Activated CD4-positive, alpha-beta memory T cell treated with anti-CD3 and anti-CD28 coated beads for 36 hours (primary cell): ENCODE measurements around the gene ZNF138. TPM values are rescaled to one million over a fixed set of nuclear protein-coding genes. Genes with fewer than 3 reads are reported as not detected.
"Not testable (repeated sequence)": the region's sequence is repeated elsewhere in the genome, so short reads cannot be mapped to it uniquely, and the experiment has no call there.

Source experiments
- CTCF ChIA-PET: fragments of 350-600 bp; sonication (Branson Sonifier 250); formaldehyde crosslinking; loops from one replicate; lab custom pipeline; 2021; ENCODE audit warnings: antibody characterized with exemption, inconsistent platforms; lab: Charles Lee
- POLR2A ChIA-PET: fragments of 350-600 bp; sonication (Branson Sonifier 250); formaldehyde crosslinking; loops from one replicate; lab custom pipeline; 2021; ENCODE audit warnings: antibody characterized with exemption; lab: Charles Lee
- DNase-seq: peaks from one replicate; pipeline ENCODE4 v3.0.0-alpha.2; 2020
- H3K27ac Mint-ChIP-seq: one replicate; pipeline ENCODE4 v1.8.0; 2021; ENCODE audit warnings: mixed read lengths
- H3K27me3 Mint-ChIP-seq: one replicate; pipeline ENCODE4 v1.8.0; 2021; ENCODE audit warnings: mixed read lengths
- H3K36me3 Mint-ChIP-seq: one replicate; pipeline ENCODE4 v1.8.0; 2021; ENCODE audit warnings: mixed read lengths
- H3K4me1 Mint-ChIP-seq: one replicate; pipeline ENCODE4 v1.8.0; 2021; ENCODE audit warnings: low read depth, mixed read lengths
- H3K4me3 Mint-ChIP-seq: one replicate; pipeline ENCODE4 v1.8.0; 2021; ENCODE audit warnings: mild to moderate bottlenecking, mixed read lengths
- H3K9me3 Mint-ChIP-seq: one replicate; pipeline ENCODE4 v1.8.0; 2021; ENCODE audit warnings: mixed read lengths
- intact Hi-C: fragments of 100-400 bp; cut with micrococcal nuclease; formaldehyde crosslinking; loops from one replicate; pipeline ENCODE4 v1.15.1; 2023
- total RNA-seq, 2 experiments: library from RNA; stranded (reverse); gene quantifications; one replicate each; pipeline ENCODE4 v1.2.3, GENCODE V29; 2021

The ZNF138 gene
- total RNA-seq, 2 experiments from 2014 or later: 10.3 to 10.5 TPM

DNA sequence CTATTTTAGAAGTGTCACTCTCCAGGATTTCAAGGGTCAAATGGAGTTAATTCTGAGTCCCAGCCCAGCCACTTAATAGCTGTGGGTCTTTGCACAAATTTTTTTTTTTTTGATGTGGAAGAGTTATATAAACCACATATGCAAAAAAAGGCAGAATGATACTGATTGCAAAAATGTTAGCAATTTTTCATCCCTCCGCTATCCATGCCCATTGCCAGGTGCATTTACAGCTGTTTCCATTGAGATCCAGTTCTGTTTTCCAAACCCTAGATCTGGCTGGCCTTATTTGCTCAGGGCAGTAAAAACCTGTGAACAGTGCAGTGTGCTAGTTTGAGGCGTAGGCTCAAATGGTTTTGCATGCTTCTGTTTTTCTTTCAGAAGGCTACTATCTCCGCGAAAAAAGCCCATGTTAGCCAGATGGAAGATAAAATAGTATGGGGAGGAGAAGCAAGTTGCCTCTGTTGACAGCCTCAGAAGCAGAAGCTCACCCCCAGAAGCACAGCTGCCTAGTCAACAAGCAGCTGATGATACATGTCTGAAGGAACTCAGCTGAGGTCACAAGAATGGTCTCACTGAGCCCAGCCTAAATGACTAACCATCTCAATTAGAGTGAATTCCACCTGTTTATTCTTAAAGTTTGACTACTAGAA, 997 bp upstream of the ZNF138 start:
- CTCF ChIA-PET: no interaction called here
- H3K4me3 Mint-ChIP-seq: no peak overlapping the region
- no peak for DNase-seq
- no peaks in the 10 kb centered on the region for H3K9me3 Mint-ChIP-seq
- POLR2A ChIA-PET: no interaction called here
- no peaks in the 10 kb centered on the region for H3K27me3 Mint-ChIP-seq
- H3K4me1 Mint-ChIP-seq: peaks cover 16% of the 10 kb centered on the region
- H3K36me3 Mint-ChIP-seq: peaks cover 9% of the 10 kb centered on the region
- peak overlapping the region; percentile 60 for H3K27ac Mint-ChIP-seq
- intact Hi-C loops: loop anchor here (5.0 to 10.0 kb wide), 4 partner anchors 94 to 579 kb away; partner anchors contain the start of genes ZNF680, ZNF736 and ZNF92

DNA sequence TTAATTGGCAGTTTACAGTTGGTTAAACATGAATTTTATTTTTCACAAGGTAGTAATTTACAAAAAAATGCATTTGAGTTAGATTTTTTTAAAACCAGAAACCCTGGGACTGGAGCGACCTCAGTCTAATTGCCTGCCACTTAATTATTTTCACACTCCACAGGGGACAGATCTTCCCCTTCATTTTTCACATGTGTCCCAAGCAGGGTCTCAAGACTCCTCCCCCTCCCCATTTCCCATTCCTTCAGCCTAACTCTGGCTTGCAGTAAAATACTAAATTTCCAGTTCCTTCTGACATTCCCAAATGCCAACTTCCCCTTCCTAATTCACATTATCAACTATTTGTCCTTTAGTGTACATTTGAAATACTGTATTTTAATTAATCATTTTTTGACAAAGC, 948 bp downstream of the ZNF138 start:
- H3K4me3 Mint-ChIP-seq: peak overlapping the region; percentile 99
- ChIA-PET POLR2A (interaction anchor here (1.6 kb wide), 1 partner anchor 129 kb away, joined by 10 read pairs; the partner anchor contains the start of gene ZNF107), CTCF (no interaction called here)
- no peaks in the 10 kb centered on the region for H3K27me3 Mint-ChIP-seq
- peaks cover 25% of the 10 kb centered on the region for H3K36me3 Mint-ChIP-seq
- H3K4me1 Mint-ChIP-seq: peaks cover 26% of the 10 kb centered on the region
- intact Hi-C loops: loop anchor here (2.0 to 10.0 kb wide), 2 partner anchors 128 to 230 kb away; partner anchors contain the start of genes ZNF107 and ZNF680
- DNase-seq: no peak
- H3K9me3 Mint-ChIP-seq: no peaks in the 10 kb centered on the region
- H3K27ac Mint-ChIP-seq: no peak overlapping the region

DNA sequence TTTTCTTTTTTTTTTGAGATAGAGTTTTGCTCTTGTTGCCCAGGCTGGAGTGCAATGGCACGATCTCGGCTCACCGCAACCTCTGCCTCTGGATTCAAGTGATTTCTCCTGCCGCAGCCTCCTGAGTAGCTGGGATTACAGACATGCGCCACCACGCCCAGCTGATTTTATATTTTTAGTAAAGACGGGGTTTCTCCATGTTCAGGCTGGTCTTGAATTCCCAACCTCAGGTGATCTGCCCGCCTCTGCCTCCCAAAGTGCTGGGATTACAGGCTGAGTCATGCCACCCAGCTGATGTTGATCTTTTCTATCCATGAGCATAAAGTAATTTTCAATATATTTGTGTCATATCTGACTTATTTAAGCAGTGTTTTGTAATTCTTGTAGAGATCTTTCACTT, 4.9 kb downstream of the ZNF138 start:
- H3K4me3 Mint-ChIP-seq, CTCF ChIA-PET, POLR2A ChIA-PET, H3K9me3 Mint-ChIP-seq, H3K27ac Mint-ChIP-seq, DNase-seq, H3K27me3 Mint-ChIP-seq: not testable (repeated sequence)
- intact Hi-C loops: loop anchor here (10.0 kb wide), 1 partner anchor 234 kb away; the partner anchor contains the start of gene ZNF680
- Mint-ChIP-seq H3K4me1 (peaks cover 38% of the 10 kb centered on the region), H3K36me3 (peaks cover 53% of the 10 kb centered on the region)

DNA sequence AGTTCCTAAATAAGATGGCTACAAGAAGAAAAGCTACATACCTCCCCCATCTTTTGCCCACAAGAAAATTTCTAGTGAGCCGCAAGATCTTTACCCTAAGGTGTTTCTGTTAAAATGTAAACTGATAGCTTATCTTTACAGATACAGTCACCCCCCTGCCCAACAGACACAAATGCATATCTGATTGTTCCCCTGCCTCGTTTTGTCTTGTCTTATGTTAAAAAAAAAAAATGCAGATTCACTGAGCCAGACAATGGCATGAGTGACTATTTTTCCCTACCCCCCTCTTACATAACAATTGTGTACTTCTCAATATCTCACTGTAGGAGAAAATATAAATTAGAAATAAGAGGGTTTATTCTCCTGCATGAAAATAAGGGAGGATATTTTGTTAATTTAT, 8.5 kb downstream of the ZNF138 start:
- Mint-ChIP-seq H3K36me3 (peaks cover 56% of the 10 kb centered on the region), H3K27me3 (no peaks in the 10 kb centered on the region), H3K9me3 (peaks cover 5% of the 10 kb centered on the region), H3K27ac (no peak overlapping the region), H3K4me3 (no peak overlapping the region), H3K4me1 (peaks cover 28% of the 10 kb centered on the region)
- ChIA-PET POLR2A (no interaction called here), CTCF (interaction anchor here (1.0 kb wide), 1 partner anchor 505 kb away, joined by 3 read pairs; no protein-coding TSS in a partner anchor)
- intact Hi-C loops: no loop called here
- no peak for DNase-seq

DNA sequence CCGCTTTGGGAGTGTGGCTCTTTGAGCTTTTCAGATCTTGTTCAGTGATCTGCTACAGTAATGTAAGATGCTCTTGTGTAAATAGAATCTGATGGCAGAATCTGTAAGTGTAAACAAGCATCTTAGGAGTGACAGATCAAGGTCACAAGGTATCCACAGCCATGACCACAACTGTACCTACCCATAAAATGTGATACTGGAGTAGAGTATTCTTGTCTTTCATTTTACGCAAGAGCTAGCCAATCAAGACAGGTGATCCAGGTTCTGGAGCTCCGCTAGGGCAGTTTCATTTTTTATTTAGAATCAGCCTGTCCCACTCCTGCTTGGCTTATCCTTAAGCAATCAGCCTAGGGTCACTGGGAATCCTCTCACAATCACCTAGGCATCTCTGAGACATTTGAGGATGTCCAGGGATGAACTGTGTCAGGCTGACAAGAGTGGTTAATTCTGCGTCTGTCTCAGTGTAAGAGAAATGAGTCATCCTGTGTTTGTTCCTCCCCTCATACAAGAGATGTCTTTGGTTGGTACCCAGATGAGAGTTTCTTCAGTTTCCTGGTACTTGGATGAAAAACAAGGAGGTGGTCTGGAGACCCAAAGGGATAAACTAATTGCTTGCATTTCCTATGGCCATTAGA, 13.6 kb downstream of the ZNF138 start:
- no peak overlapping the region for H3K27ac Mint-ChIP-seq
- peaks cover 5% of the 10 kb centered on the region for H3K9me3 Mint-ChIP-seq
- peaks cover 4% of the 10 kb centered on the region for H3K4me1 Mint-ChIP-seq
- H3K4me3 Mint-ChIP-seq: no peak overlapping the region
- ChIA-PET POLR2A (no interaction called here), CTCF (interaction anchor here (1.3 kb wide), 1 partner anchor 14 kb away, joined by 3 read pairs; the partner anchor contains the start of gene ZNF138)
- peaks cover 38% of the 10 kb centered on the region for H3K36me3 Mint-ChIP-seq
- intact Hi-C loops: no loop called here
- no peaks in the 10 kb centered on the region for H3K27me3 Mint-ChIP-seq
- no peak for DNase-seq

DNA sequence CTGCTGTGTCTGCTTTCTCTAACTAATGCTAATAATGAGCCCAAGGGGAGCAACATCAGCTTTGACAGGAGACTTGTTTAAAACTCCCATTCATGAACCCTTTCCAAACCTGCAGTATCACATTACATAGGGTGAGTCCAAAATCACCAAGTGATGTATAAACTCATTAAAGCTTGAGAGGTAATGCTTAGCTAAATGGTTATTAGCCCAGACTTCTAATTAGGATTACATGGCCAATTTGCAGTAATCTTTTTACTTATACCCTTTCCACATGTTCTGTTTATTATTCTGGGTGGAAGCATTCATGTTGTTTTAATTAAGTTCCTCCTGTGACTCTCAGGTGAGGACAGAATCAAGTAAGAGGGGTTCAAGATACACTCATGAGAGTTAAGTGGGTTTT, 17.5 kb downstream of the ZNF138 start:
- intact Hi-C loops: no loop called here
- Mint-ChIP-seq H3K36me3 (peaks cover 42% of the 10 kb centered on the region), H3K27me3 (no peaks in the 10 kb centered on the region), H3K27ac (no peak overlapping the region), H3K4me1 (peaks cover 4% of the 10 kb centered on the region), H3K4me3 (no peak overlapping the region), H3K9me3 (peaks cover 1% of the 10 kb centered on the region)
- no peak for DNase-seq
- CTCF ChIA-PET: no interaction called here
- POLR2A ChIA-PET: no interaction called here

DNA sequence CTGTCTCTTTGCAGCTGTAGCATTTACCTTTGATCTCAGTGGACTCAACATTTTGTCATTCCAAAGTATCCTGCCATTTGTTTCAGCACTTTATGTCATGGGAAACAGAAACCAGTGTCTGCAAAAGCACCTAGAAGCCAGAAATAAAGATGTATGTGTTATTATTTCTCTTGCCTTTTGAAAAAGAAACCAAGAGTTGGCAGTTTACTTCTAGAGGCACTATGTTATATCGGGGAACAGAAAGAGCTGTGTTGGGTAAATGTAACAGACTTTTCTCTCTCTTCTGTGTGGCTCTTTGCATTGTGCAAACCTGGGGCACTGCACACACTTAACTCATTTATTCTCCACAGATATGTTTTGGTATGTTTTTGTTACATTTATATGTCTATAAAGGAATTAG, 36.7 kb downstream of the ZNF138 start:
- intact Hi-C loops: no loop called here
- no peak for DNase-seq
- Mint-ChIP-seq H3K27me3 (no peaks in the 10 kb centered on the region), H3K4me3 (no peak overlapping the region), H3K4me1 (no peaks in the 10 kb centered on the region), H3K36me3 (peaks cover 56% of the 10 kb centered on the region), H3K27ac (no peak overlapping the region), H3K9me3 (peaks cover 51% of the 10 kb centered on the region)
- ChIA-PET POLR2A (no interaction called here), CTCF (no interaction called here)

DNA sequence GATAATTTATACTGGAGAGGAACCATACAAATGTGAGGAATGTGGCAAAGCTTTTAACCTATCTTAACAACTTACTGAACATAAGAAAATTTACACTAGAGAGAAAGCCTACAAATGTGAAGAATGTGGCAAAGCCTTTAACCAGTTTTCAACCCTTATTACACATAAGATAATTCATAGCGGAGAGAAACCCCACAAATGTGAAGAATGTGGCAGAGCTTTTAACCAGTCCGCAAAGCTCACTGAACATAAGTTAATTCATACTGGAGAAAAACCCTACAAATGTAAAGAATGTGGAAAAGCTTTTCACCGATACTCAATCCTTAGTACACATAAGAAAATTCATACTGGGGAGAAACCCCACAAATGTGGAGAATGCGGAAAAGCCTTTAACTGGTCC, 37.9 kb downstream of the ZNF138 start:
- ChIA-PET CTCF (no interaction called here), POLR2A (no interaction called here)
- intact Hi-C loops: no loop called here
- Mint-ChIP-seq H3K36me3 (peaks cover 56% of the 10 kb centered on the region), H3K27ac (no peak overlapping the region), H3K27me3 (no peaks in the 10 kb centered on the region), H3K4me3 (no peak overlapping the region), H3K4me1 (no peaks in the 10 kb centered on the region), H3K9me3 (peaks cover 61% of the 10 kb centered on the region)
- DNase-seq: no peak

DNA sequence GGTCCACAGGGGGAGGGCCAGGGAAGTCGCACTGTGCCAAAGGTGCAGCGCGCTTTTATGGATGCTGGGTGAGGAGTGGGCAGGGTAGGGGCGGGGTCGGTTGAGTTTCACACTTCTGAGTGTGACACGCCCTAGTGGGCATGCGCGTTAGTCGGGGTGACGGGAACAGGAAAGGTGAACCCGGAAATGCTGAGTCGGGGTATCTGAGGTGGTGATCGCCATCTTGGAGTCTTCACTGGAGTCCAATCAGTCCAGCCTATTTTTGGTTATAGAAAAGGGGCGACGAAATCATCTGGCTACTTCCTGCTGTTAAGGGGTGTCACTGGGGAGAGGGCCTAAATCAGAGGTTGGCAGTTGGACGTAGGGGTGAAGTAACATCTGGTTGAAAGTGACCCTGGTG, 40.8 kb downstream of the ZNF138 start:
- H3K27me3 Mint-ChIP-seq: no peaks in the 10 kb centered on the region
- no peaks in the 10 kb centered on the region for H3K4me1 Mint-ChIP-seq
- intact Hi-C loops: no loop called here
- H3K9me3 Mint-ChIP-seq: peaks cover 77% of the 10 kb centered on the region
- no peak for DNase-seq
- peak overlapping the region; percentile 20 for H3K4me3 Mint-ChIP-seq
- ChIA-PET POLR2A (no interaction called here), CTCF (no interaction called here)
- H3K27ac Mint-ChIP-seq: no peak overlapping the region
- peaks cover 43% of the 10 kb centered on the region for H3K36me3 Mint-ChIP-seq

DNA sequence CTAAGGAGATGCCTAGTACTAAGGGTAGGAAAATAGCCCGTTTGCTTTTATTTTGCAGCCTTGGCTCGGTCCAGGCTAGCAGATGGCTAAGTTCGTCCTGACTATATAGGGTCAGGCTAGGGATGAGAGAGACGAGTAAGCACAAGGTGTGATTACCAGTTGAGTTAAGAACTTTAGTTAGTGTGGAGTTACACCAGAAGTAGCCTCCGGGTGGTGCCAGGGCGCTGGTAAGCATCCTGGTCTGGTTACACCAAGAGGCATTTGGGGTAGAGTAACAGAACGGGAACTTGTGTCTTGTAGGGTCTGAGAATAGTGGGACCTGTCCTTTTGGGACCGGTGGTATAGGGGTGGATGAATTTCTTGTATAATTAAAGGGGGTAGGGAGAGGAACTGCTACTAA, 41.6 kb downstream of the ZNF138 start:
- H3K4me1 Mint-ChIP-seq, DNase-seq, POLR2A ChIA-PET, CTCF ChIA-PET, intact Hi-C loops, H3K27me3 Mint-ChIP-seq, H3K27ac Mint-ChIP-seq, H3K4me3 Mint-ChIP-seq: not testable (repeated sequence)
- peaks cover 73% of the 10 kb centered on the region for H3K9me3 Mint-ChIP-seq
- peaks cover 35% of the 10 kb centered on the region for H3K36me3 Mint-ChIP-seq

DNA sequence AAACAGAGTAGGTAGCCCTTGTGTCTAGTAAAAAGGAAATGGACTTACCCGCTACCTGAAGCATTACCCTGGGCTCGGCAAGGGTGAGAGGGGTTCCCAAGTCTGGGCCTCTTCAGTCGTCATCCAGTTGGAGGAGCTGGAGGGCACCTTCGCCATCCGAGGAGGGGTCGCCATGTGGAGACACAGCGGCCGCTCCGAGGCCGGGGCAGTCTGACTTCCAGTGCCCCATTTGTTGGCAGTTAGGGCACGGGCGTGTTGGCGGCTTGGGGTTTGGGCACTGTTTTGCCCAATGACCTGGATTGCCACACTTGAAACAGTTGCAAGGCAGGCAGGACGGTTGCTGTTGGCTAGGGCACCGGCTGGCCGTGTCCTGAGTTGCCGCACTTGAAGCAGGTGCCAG, 43.8 kb downstream of the ZNF138 start:
- H3K27me3 Mint-ChIP-seq, H3K27ac Mint-ChIP-seq, CTCF ChIA-PET, POLR2A ChIA-PET, DNase-seq, H3K4me3 Mint-ChIP-seq, H3K4me1 Mint-ChIP-seq, intact Hi-C loops: not testable (repeated sequence)
- Mint-ChIP-seq H3K9me3 (peaks cover 56% of the 10 kb centered on the region), H3K36me3 (peaks cover 13% of the 10 kb centered on the region)

DNA sequence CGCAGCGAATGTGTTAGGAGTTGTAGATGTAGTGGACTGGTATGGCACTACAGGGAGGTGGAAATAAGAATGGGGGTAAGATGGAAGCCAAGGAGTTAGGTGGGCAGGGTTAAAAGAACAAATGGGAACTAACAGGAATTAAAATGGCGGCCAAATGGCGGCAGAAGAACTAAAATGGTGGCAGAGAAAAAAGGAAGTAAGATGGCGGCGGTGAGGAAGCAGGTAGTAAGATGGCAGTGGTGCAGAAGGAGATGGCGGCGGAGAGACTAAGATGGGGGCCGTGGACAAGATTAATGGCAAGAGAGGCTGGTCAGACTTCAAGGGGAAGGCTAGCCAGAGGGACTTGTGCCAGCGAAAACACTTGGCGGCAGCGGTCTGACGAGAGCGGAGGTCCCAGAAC, 44.5 kb downstream of the ZNF138 start:
- Mint-ChIP-seq H3K36me3 (peaks cover 12% of the 10 kb centered on the region), H3K27ac (no peak overlapping the region), H3K4me1 (no peaks in the 10 kb centered on the region), H3K4me3 (no peak overlapping the region), H3K9me3 (peaks cover 55% of the 10 kb centered on the region), H3K27me3 (no peaks in the 10 kb centered on the region)
- intact Hi-C loops: no loop called here
- CTCF ChIA-PET: no interaction called here
- POLR2A ChIA-PET: no interaction called here
- no peak for DNase-seq
